Measurements from ENCODE around the gene SKA2. TPM values are rescaled to one million over a fixed set of nuclear protein-coding genes. Genes with fewer than 3 reads are reported as not detected.

The SKA2 gene
- total and polyA plus RNA-seq, 2 donors (not counting 1 experiment from before 2014, with no cell fraction given): 2.9 to 10.3 TPM

DNA sequence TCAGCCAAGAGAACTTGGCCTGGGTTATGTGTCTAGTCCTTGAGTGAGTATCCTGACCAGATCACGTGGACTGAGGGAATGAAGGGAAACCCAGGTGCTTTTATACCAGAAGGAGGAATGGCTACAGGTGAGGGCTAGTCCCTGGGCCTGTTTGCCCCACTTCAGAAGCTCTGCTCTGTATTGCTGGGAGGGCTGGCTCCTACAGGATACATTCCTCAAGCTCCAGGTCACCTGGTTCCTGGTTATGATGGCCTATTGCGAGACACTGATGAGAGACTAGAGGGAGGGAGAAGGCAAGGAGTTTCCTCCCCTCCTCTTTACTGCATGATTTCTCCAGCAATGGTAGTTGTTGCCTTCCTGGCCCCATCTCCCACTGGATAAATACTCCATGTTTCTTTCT lies 35.8 kb upstream of the SKA2 start:
- Histone ChIP-seq H3K27me3 (replicated peaks in 1 of 4; ENCODE audit: control extremely low read depth in 1 of 4, control insufficient read depth in 3 of 4, insufficient read depth in 4 of 4, low read length in 3 of 4) (no peaks in the 10 kb centered on the region), H3K9me3 (ENCODE audit: control extremely low read depth in 1 of 3, control insufficient read depth in 2 of 3, insufficient read depth in 1 of 3, low read length in 2 of 3) (no peaks in the 10 kb centered on the region), H3K4me3 (ENCODE audit: control extremely low read depth in 1 of 5, extremely low read depth in 1 of 5, insufficient read depth in 1 of 5, low read depth in 2 of 5, low read length in 4 of 5) (no peak overlapping the region), H3K36me3 (replicated peaks in 1 of 2; ENCODE audit: control extremely low read depth in 1 of 2, control insufficient read depth in 1 of 2, extremely low read depth in 1 of 2, insufficient read depth in 2 of 2, low read length in 1 of 2) (no peaks in the 10 kb centered on the region), H4K20me1 (ENCODE audit: control insufficient read depth, insufficient read depth, low read length, poor library complexity, severe bottlenecking) (no peaks in the 10 kb centered on the region), H3K27ac (ENCODE audit: low read length in 2 of 2) (no peak overlapping the region), H2AFZ (ENCODE audit: insufficient read depth, low read depth, low read length, poor library complexity, severe bottlenecking) (no peak overlapping the region), H3K4me2 (replicated peaks; ENCODE audit: low read depth, low read length, poor library complexity, severe bottlenecking) (no peak overlapping the region), H3K9ac (ENCODE audit: low read length) (no peak overlapping the region), H3K79me2 (ENCODE audit: control insufficient read depth, insufficient read depth, low read length) (no peaks in the 10 kb centered on the region), H3K4me1 (ENCODE audit: control insufficient read depth in 2 of 2, insufficient read depth in 2 of 2, low read length in 2 of 2) (peaks cover 6 to 17% of the 10 kb centered on the region in 2 donors)
- Mint-ChIP-seq H3K9me3 (ENCODE audit: insufficient read depth) (no peaks in the 10 kb centered on the region), H3K27me3 (no peaks in the 10 kb centered on the region), H3K4me1 (peaks cover 14% of the 10 kb centered on the region), H3K27ac (no peak overlapping the region), H3K4me3 (no peak overlapping the region)
- DNase-seq (no peak), ATAC-seq (ENCODE audit: low read depth) (no peak)
- intact Hi-C loops (cut with micrococcal nuclease): no loop called here
- WGBS (ENCODE audit: insufficient coverage): 100% methylated on average over 1 of the region's 2 CpGs
- POLR2A ChIA-PET: no interaction called here
- CTCF ChIA-PET: no interaction called here
- no peak for TF ChIP-seq EZH2 (IDR thresholded peaks at IDR 0.05; ENCODE audit: borderline replicate concordance, insufficient read depth, low read depth, low read length, poor library complexity, severe bottlenecking)
- TF ChIP-seq, protein P1, sequence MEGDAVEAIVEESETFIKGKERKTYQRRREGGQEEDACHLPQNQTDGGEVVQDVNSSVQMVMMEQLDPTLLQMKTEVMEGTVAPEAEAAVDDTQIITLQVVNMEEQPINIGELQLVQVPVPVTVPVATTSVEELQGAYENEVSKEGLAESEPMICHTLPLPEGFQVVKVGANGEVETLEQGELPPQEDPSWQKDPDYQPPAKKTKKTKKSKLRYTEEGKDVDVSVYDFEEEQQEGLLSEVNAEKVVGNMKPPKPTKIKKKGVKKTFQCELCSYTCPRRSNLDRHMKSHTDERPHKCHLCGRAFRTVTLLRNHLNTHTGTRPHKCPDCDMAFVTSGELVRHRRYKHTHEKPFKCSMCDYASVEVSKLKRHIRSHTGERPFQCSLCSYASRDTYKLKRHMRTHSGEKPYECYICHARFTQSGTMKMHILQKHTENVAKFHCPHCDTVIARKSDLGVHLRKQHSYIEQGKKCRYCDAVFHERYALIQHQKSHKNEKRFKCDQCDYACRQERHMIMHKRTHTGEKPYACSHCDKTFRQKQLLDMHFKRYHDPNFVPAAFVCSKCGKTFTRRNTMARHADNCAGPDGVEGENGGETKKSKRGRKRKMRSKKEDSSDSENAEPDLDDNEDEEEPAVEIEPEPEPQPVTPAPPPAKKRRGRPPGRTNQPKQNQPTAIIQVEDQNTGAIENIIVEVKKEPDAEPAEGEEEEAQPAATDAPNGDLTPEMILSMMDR (IDR thresholded peaks at IDR 0.05): no peak

DNA sequence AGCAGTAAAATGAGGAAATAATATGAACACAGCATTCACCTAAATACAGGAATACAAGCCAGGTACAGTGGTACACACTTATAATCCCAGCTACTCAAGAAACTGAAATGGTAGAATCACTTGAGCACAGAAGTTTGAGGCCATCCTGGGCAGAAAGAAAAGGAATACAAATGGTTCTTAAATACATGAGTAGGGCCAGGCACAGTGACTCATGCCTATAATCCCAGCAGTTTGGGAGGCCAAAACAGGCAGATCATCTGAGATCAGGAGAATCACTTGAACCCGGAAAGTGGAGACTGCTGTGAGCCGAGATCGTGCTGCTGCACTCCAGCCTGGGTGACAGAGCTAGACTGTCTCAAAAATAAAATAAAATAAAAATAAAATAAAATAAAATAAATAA lies 31.9 kb upstream of the SKA2 start:
- no peaks in the 10 kb centered on the region for H3K27me3 Mint-ChIP-seq
- Histone ChIP-seq H3K79me2 (ENCODE audit: control insufficient read depth, insufficient read depth, low read length) (peaks cover 3% of the 10 kb centered on the region), H2AFZ (ENCODE audit: insufficient read depth, low read depth, low read length, poor library complexity, severe bottlenecking) (no peak overlapping the region), H3K36me3 (replicated peaks in 1 of 2; ENCODE audit: control extremely low read depth in 1 of 2, control insufficient read depth in 1 of 2, extremely low read depth in 1 of 2, insufficient read depth in 2 of 2, low read length in 1 of 2) (no peaks in the 10 kb centered on the region), H4K20me1 (ENCODE audit: control insufficient read depth, insufficient read depth, low read length, poor library complexity, severe bottlenecking) (no peaks in the 10 kb centered on the region), H3K4me2 (replicated peaks; ENCODE audit: low read depth, low read length, poor library complexity, severe bottlenecking) (no peak overlapping the region), H3K27ac (ENCODE audit: low read length in 2 of 2) (no peak overlapping the region), H3K27me3 (replicated peaks in 1 of 4; ENCODE audit: control extremely low read depth in 1 of 4, control insufficient read depth in 3 of 4, insufficient read depth in 4 of 4, low read length in 3 of 4) (no peaks in the 10 kb centered on the region), H3K9ac (ENCODE audit: low read length) (no peak overlapping the region), H3K4me3 (ENCODE audit: control extremely low read depth in 1 of 5, extremely low read depth in 1 of 5, insufficient read depth in 1 of 5, low read depth in 2 of 5, low read length in 4 of 5) (no peak overlapping the region), H3K4me1 (ENCODE audit: control insufficient read depth in 2 of 2, insufficient read depth in 2 of 2, low read length in 2 of 2) (peaks cover 6 to 23% of the 10 kb centered on the region in 2 donors), H3K9me3 (ENCODE audit: control extremely low read depth in 1 of 3, control insufficient read depth in 2 of 3, insufficient read depth in 1 of 3, low read length in 2 of 3) (no peaks in the 10 kb centered on the region)
- ATAC-seq (ENCODE audit: low read depth) (no peak), DNase-seq (no peak)
- 100% methylated on average over 1 of the region's 3 CpGs for WGBS (ENCODE audit: insufficient coverage)
- ChIA-PET CTCF (no interaction called here), POLR2A (interaction anchor here (0.6 kb wide), 1 partner anchor 674 kb away, joined by 4 read pairs; no protein-coding TSS in a partner anchor)
- no peak overlapping the region for H3K4me3 Mint-ChIP-seq
- H3K4me1 Mint-ChIP-seq: peaks cover 23% of the 10 kb centered on the region
- intact Hi-C loops (cut with micrococcal nuclease): no loop called here
- no peaks in the 10 kb centered on the region for H3K9me3 Mint-ChIP-seq (ENCODE audit: insufficient read depth)
- no peak overlapping the region for H3K27ac Mint-ChIP-seq
- TF ChIP-seq EZH2 (IDR thresholded peaks at IDR 0.05; ENCODE audit: borderline replicate concordance, insufficient read depth, low read depth, low read length, poor library complexity, severe bottlenecking): no peak
- TF ChIP-seq, protein P1 (IDR thresholded peaks at IDR 0.05): no peak
